Osteoblast (primary cell): Measurements from ENCODE around the gene PGAM1. TPM values are rescaled to one million over a fixed set of nuclear protein-coding genes. Genes with fewer than 3 reads are reported as not detected.
A peak's percentile ranks its signal among the peaks of the same experiment; 100 is the strongest.

Experiments used
- DNase-seq: peaks from one replicate; pipeline ENCODE4 v3.0.0; 2011; ENCODE audit warnings: low spot score, mixed read lengths; ENCODE audit not compliant: insufficient read length; ENCODE audit errors: missing footprints
- H2AFZ ChIP-seq: 2 replicates; pipeline ENCODE4 v1.6.0; 2011; ENCODE audit warnings: mild to moderate bottlenecking, low read length
- H3K27ac ChIP-seq: 2 replicates; pipeline ENCODE4 v1.5.1; 2011; ENCODE audit warnings: mild to moderate bottlenecking, low read depth, low read length, moderate library complexity
- H3K27me3 ChIP-seq: 2 replicates; pipeline ENCODE4 v1.6.0; 2012; ENCODE audit warnings: mild to moderate bottlenecking, control low read depth, inconsistent platforms, low read length, moderate library complexity; ENCODE audit not compliant: insufficient read depth
- H3K36me3 ChIP-seq: 2 replicates; pipeline ENCODE4 v1.5.1; 2011; ENCODE audit warnings: mild to moderate bottlenecking, low read length, control low read depth, moderate library complexity; ENCODE audit not compliant: insufficient read depth
- H3K4me1 ChIP-seq: 2 replicates; pipeline ENCODE4 v1.5.1; 2011; ENCODE audit warnings: mild to moderate bottlenecking, low read length, control low read depth, moderate library complexity; ENCODE audit not compliant: insufficient read depth
- H3K4me2 ChIP-seq: 2 replicates; pipeline ENCODE4 v1.6.0; 2011; ENCODE audit warnings: mild to moderate bottlenecking, low read length; ENCODE audit not compliant: insufficient read depth
- H3K4me3 ChIP-seq: fragments of 200-600 bp; sonication (generic); 3 replicates; pipeline ENCODE4 v1.5.1; 2012; ENCODE audit warnings: mild to moderate bottlenecking, low read length, inconsistent platforms; ENCODE audit not compliant: insufficient read depth
- H3K79me2 ChIP-seq: 2 replicates; pipeline ENCODE4 v1.6.0; 2012; ENCODE audit warnings: mild to moderate bottlenecking, low read length, control low read depth, inconsistent platforms; ENCODE audit not compliant: insufficient read depth
- H3K9me3 ChIP-seq: 2 replicates; pipeline ENCODE4 v1.5.1; 2011; ENCODE audit warnings: low read depth, low read length, control low read depth
- H4K20me1 ChIP-seq: 2 replicates; pipeline ENCODE4 v1.6.0; 2012; ENCODE audit warnings: mild to moderate bottlenecking, low read length, control low read depth; ENCODE audit not compliant: insufficient read depth
- total RNA-seq: library from RNA; depleted of rRNA; stranded (reverse); fragments of >200 nt; gene quantifications from 2 replicates; pipeline ENCODE4 v1.2.3, GENCODE V29; 2012
- TF ChIP-seq, protein P1 (sequence below): IDR thresholded peaks from 2 replicates; pipeline ENCODE4 v1.5.1; 2011; ENCODE audit warnings: mild to moderate bottlenecking, low read depth, low read length, moderate library complexity; ENCODE audit errors: extremely low read depth

The PGAM1 gene
- total RNA-seq, 1 donor = 330 TPM

DNA sequence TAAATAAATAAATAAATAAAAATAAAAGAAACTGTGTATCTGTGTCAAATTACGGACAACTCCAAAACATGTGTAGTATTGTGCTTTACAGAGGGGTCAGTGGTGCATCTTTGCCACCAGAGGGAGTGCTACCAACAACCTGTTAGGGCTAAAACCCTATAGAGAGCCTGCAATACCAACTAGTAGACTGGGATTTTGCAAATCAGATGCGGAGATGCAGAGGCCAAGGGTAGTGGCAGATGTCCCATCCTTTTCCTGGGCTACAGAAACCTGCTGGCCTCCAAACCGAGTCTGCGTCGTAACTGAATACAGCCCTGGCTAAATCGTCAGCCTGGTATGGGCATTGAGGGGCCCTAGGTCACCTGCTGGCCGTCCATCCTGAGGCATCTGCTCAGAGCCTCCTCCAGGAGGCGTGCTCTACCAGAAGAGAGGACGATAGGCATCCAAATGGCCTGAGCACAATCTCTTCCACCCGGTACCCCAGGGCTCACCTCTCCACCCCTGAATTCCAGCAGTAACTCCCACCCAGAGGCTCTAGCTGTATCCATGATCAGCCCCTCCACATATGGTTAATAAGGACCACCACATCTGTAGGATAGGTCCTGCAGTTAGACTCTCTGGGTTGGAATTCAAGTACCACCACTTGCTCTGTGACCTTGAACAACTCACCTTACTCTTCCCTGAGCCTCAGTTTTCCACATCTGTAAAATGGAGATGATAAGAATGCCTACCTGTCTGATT is 18.6 kb upstream of the PGAM1 start:
- H2AFZ ChIP-seq = peak overlapping the region; percentile 72

DNA sequence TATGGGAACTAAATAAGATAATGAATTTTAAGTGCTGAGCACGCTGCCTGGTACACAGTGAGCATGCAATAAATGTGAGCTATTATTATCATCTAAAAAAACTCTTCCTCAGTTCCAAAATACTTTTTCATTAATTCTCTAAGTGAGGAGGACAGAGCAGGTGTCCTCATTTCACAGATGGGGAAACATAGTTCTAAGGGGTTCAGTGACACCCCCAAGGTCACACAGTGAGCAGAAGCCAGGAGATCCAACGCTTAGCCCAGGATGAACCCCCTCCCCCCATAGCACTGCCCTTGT is 18.1 kb upstream of the PGAM1 start:
- Histone ChIP-seq H3K36me3 (no peaks in the 10 kb centered on the region), H3K4me2 (no peak overlapping the region), H3K4me1 (peaks cover 4% of the 10 kb centered on the region), H3K4me3 (no peak overlapping the region), H4K20me1 (no peaks in the 10 kb centered on the region), H3K27ac (no peak overlapping the region), H3K9me3 (no peaks in the 10 kb centered on the region), H3K79me2 (no peaks in the 10 kb centered on the region), H2AFZ (no peak overlapping the region), H3K27me3 (no peaks in the 10 kb centered on the region)
- no peak for DNase-seq
- TF ChIP-seq, protein P1, sequence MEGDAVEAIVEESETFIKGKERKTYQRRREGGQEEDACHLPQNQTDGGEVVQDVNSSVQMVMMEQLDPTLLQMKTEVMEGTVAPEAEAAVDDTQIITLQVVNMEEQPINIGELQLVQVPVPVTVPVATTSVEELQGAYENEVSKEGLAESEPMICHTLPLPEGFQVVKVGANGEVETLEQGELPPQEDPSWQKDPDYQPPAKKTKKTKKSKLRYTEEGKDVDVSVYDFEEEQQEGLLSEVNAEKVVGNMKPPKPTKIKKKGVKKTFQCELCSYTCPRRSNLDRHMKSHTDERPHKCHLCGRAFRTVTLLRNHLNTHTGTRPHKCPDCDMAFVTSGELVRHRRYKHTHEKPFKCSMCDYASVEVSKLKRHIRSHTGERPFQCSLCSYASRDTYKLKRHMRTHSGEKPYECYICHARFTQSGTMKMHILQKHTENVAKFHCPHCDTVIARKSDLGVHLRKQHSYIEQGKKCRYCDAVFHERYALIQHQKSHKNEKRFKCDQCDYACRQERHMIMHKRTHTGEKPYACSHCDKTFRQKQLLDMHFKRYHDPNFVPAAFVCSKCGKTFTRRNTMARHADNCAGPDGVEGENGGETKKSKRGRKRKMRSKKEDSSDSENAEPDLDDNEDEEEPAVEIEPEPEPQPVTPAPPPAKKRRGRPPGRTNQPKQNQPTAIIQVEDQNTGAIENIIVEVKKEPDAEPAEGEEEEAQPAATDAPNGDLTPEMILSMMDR = no peak

More for the DNA sequence above, 18.6 kb upstream of the PGAM1 start:
- H4K20me1 ChIP-seq = no peaks in the 10 kb centered on the region
- H3K4me1 ChIP-seq = peaks cover 4% of the 10 kb centered on the region
- H3K9me3 ChIP-seq = no peaks in the 10 kb centered on the region
- TF ChIP-seq, protein P1 = peak; percentile 83
- DNase-seq = peak; percentile 93
- peak overlapping the region; percentile 88 for H3K4me2 ChIP-seq
- H3K36me3 ChIP-seq = no peaks in the 10 kb centered on the region
- no peak overlapping the region for H3K27ac ChIP-seq
- peak overlapping the region; percentile 50 for H3K4me3 ChIP-seq
- H3K27me3 ChIP-seq = no peaks in the 10 kb centered on the region
- no peaks in the 10 kb centered on the region for H3K79me2 ChIP-seq

DNA sequence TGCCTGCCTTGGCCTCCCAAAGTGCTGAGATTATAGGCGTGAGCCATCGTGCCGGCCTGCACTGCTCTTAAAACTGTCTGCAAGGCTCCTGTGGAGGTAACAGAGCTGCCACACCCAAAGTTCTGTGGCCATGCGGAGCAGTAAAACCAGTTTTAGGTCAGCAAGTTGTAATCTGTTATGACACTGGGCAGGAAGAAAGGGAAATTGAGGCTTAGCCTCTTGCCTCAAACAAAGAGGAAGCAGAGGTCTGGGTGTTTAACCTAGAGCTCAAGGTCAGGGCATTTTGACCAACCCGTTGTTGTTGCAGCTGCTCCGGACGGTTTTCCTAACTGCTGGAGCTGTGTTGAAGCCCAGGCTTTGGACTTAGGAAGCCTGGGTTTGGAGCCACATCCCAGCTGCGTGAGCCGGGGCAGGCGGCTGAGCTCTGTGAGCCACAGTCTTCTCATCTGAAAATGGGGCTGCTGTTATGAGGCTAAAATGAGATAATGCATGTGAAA is 17.4 kb upstream of the PGAM1 start:
- Histone ChIP-seq H3K36me3 (no peaks in the 10 kb centered on the region), H3K4me2 (no peak overlapping the region), H3K4me3 (no peak overlapping the region), H3K79me2 (no peaks in the 10 kb centered on the region), H2AFZ (no peak overlapping the region), H4K20me1 (no peaks in the 10 kb centered on the region), H3K4me1 (peaks cover 4% of the 10 kb centered on the region), H3K27me3 (no peaks in the 10 kb centered on the region), H3K9me3 (no peaks in the 10 kb centered on the region), H3K27ac (no peak overlapping the region)
- no peak for DNase-seq
- TF ChIP-seq, protein P1 = no peak

DNA sequence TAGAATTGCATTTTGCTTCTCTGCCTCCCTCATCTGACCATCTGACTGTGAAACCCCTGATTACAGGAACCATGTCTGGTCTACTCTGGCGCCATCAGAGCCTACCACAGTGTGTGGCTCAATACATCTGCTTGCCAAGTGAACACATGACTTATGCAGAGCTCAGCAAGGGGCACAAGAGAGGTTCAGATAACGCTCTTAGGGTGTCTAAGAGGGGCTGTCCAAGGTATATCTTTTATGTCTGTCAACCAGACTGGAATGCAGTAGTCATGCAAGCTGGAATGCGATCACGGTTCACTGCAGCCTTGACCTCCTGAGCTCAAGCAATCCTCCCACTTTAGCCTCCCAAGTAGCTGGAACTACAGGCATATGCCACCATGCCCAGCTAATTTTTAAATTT is 14.6 kb upstream of the PGAM1 start:
- Histone ChIP-seq H3K4me3 (no peak overlapping the region), H3K36me3 (peaks cover 1% of the 10 kb centered on the region), H3K27ac (no peak overlapping the region), H3K4me2 (no peak overlapping the region), H3K9me3 (no peaks in the 10 kb centered on the region), H4K20me1 (no peaks in the 10 kb centered on the region), H2AFZ (no peak overlapping the region), H3K79me2 (no peaks in the 10 kb centered on the region), H3K27me3 (no peaks in the 10 kb centered on the region), H3K4me1 (peaks cover 9% of the 10 kb centered on the region)
- TF ChIP-seq, protein P1 = no peak
- DNase-seq = peak; percentile 8
